ENCODE measurements around the gene BCL2A1.
A peak's percentile ranks its signal among the peaks of the same experiment; 100 is the strongest.
"Not testable (repeated sequence)": the region's sequence is repeated elsewhere in the genome, so short reads cannot be mapped to it uniquely, and the experiment has no call there.

Gene BCL2A1
- total RNA-seq = 6.8 to 209 reads per million in 2 experiments

DNA sequence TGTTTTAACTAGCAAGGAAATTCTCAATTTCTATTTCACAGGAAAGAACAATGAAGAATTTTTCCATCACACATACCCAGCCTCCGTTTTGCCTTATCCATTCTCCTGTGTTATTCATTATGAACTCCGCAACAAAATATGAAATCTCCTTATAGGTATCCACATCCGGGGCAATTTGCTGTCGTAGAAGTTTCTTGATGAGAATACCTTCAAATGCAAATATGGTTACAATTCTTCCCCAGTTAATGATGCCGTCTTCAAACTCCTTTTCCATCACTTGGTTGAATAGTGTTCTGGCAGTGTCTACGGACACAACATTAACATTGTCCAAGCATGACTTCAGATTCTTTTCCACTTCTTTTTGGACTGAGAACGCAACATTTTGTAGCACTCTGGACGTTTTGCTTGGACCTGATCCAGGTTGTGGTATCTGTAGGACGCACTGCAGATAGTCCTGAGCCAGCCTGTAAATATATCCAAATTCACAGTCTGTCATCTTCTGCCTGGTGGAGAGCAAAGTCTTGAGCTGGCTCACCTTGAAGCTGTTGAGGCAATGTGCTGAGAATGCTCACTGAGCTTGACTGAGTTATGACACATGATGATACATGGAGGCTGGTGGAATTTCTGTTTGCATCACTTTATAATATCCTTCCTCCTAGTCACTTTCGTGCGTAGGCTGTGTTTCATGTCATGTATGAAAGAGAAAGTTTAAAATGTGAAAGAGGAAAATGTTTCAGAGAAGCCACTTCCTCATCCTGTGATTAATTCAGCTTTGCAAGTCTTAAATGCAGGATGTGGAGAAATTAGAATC lies at the start of gene BCL2A1:
Gene BCL2A1, minus strand, starts transcription at position 573 of the 811 bp plus-strand sequence. Its CDS starts 77 bp downstream, at position 496.
- peak; percentile 45 for DNase-seq (ENCODE audit: low read depth)

GRCh38 chr15:80020731-80021130 lies 49.7 kb upstream of the BCL2A1 start:
- DNase-seq (ENCODE audit: low read depth) = no peak

GRCh38 chr15:80020149-80020548 lies 49.2 kb upstream of the BCL2A1 start:
- DNase-seq (ENCODE audit: low read depth) = not testable (repeated sequence)

- no peak for DNase-seq (ENCODE audit: low read depth)
These were observed 48.3 kb upstream of the BCL2A1 start for GRCh38 chr15:80019168-80019745.

DNA sequence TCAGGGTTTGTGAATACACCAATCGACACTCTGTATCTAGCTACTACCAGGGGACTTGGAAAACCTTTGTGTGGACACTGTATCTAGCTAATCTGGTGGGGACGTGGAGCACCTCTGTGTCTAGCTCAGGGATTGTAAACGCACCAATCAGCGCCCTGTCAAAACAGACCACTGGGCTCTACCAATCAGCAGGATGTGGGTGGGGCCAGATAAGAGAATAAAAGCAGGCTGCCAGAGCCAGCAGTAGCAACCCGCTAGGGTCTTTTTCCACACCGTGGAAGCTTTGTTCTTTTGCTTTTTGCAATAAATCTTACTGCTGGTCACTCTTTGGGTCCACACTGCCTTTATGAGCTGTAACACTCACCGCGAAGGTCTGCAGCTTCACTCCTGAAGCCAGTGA lies 46.1 kb upstream of the BCL2A1 start:
- DNase-seq (ENCODE audit: low read depth) = not testable (repeated sequence)

DNA sequence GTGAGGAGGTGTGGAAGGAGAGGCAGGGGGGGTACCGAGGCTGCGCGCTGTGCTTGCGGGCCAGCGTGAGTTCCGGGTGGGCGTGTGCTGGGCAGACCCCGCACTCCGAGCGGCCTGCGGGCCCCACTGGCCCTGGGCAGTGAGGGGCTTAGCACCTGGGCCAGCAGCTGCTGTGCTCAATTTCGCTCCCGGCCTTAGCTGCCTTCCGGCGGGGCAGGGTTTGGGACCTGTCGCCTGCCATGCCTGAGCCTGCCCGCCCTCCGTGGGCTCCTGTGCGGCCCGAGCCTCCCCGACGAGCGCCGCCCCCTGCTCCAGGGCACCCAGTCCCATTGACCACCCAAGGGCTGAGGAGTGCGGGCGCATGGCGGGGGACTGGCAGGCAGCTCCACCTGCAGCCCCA lies 45.5 kb upstream of the BCL2A1 start:
- DNase-seq (ENCODE audit: low read depth) = not testable (repeated sequence)

- DNase-seq (ENCODE audit: low read depth) = no peak
These were observed 44.2 kb upstream of the BCL2A1 start for GRCh38 chr15:80015156-80015555.

- DNase-seq (ENCODE audit: low read depth) = not testable (repeated sequence)
These were observed 43.2 kb upstream of the BCL2A1 start for GRCh38 chr15:80014186-80014585.

DNA sequence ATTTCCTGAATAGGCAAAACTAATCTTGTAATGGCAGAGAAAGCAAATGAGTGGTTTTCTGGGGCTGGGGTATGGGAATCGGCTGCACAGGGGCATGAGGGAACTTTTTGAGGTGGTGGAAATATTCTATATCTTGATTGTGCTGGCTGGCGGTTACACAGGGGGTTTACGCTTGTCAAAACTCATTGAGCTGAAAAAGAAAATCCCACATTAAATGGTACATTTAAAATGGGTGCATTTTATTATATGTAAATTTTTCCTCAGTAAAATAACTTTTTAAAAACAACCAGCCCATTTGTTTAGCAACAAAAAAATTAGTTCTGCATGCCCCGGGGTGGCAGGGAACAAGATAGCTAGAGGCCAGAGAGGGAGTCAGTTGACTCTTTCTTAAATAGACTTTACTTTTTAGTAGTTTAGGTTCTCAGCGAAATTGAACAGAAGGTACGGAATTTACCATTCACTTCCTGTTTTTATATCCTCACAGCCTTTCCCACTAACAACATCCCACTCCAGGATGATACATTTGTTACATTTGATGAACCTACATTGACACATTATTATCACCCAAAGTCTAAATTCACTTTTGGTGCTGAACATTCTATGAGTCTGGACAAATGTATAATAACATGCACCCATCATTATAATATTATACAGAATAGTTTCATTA lies 41.2 kb upstream of the BCL2A1 start:
- no peak for DNase-seq (ENCODE audit: low read depth)

- no peak for DNase-seq (ENCODE audit: low read depth)
These were observed 40.6 kb upstream of the BCL2A1 start for GRCh38 chr15:80011596-80011995.

DNA sequence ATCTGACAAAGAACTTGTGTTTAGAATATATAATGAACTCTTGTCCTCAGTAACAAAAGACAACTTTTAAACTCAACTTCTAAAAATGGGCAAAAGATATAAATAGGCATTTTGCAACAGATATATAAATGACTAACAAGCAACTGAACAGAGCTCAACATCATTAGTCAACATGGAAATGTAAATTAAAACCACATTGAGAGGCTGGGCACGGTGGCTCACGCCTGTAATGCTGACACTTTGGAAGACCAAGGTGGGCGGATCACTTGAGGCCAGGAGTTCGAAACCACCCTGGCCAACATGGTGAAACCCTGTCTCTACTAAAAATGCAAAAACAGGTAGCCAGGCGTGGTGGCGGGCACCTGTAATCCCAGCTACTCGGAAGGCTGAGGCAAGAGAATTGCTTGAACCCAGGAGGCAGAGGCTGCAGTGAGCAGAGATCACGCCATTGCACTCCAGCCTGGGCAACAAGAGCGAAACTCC lies 40.1 kb upstream of the BCL2A1 start:
- DNase-seq (ENCODE audit: low read depth) = not testable (repeated sequence)

DNA sequence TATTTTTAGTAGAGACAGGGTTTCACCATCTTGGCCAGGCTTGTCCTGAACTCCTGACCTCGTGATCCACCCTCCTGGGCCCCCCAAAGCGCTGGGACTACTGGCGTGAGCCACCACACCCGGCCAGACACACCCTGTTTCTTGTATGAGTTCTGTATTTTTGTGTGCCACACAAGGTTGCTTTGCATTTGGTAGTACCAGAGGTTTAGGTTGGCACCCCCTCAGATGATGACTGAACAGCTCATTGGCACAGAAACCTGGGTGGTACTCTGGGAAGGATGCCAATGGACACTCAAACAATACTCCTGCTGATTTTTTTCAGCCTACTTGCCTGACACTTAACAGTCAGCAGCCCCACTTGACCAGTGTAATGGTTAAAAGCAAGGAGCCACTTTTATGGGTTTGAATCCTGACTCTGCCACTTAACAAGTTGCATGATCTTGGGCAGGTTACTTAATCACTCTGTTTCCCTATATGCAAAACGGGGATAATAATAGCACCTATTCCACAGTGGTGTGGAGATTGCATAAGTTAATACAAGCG lies 39.2 kb upstream of the BCL2A1 start:
- no peak for DNase-seq (ENCODE audit: low read depth)

- no peak for DNase-seq (ENCODE audit: low read depth)
These were observed 36.5 kb upstream of the BCL2A1 start for GRCh38 chr15:80007532-80007931.

- DNase-seq (ENCODE audit: low read depth) = no peak
These were observed 36.0 kb upstream of the BCL2A1 start for GRCh38 chr15:80006946-80007345.

DNA sequence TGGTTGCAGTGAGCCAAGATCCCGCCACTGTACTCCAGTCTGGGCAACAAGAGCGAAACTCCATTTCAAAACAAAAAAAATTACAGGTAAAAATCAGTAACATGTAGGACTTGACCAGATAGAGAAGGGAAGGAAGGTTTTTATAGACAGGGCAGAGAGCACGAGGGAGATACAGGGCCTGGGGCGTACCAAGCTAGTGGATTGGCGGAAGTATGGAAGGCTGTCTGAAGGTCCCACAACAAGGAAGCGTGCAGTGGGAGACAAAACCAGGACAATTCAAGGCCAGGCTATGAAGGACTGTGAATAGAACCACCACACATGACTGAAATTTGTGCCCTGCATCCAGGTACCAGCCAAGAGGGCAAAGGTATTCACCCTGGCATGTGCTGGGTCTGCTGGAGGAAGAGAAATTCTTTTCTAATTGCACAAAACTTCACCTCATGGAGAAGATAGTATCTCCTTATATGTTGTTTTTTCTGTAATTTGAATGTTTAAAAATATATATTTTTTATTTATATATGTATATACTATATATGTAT lies 33.0 kb upstream of the BCL2A1 start:
- DNase-seq (ENCODE audit: low read depth) = no peak

GRCh38 chr15:80003171-80003570 lies 32.2 kb upstream of the BCL2A1 start:
- no peak for DNase-seq (ENCODE audit: low read depth)

- no peak for DNase-seq (ENCODE audit: low read depth)
These were observed 31.3 kb upstream of the BCL2A1 start for GRCh38 chr15:80002267-80002666.

DNA sequence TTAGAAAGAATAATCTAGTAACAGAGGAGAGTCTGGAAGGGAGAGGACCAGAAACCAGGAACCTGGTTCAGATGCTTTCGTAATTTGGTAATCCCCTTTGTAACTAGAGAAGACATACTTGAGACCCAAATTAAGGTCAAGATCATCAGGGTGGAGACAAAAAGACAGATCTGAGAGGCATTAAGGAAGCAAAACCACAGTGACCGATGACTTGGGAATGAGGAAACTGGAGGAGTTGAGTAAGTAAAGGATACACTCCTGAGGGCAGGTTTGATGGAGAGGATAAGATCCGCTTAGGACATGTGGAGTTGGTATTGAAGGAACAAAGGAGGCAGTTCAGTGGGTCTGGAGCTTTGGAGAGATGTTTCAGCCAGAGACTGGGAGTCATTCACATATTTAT lies 23.6 kb upstream of the BCL2A1 start:
- no peak for DNase-seq (ENCODE audit: low read depth)

GRCh38 chr15:79991826-79992225 lies 20.8 kb upstream of the BCL2A1 start:
- DNase-seq (ENCODE audit: low read depth) = no peak

GRCh38 chr15:79990997-79991334 lies 20.0 kb upstream of the BCL2A1 start:
- DNase-seq (ENCODE audit: low read depth) = no peak

- DNase-seq (ENCODE audit: low read depth) = no peak
These were observed 19.4 kb upstream of the BCL2A1 start for GRCh38 chr15:79990280-79990996.

DNA sequence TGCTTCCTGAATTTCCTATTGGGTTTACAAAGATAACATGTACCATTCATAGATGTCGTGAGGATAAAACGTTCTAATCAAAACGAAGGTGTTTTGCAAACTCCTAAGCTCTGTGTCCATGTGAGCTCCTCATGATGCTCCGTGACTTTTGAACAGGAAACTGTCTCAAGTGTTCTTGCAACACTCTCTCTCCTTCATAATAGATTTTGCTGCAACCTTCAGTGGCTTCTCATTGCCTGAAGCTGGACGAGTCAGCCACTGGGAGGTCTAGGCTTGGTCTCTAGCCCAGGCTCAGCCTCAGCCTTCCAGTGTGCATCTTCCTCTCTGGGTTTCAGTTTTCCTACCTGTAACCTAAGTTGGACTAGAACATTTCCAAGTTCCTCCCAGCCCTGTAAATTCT lies 18.7 kb upstream of the BCL2A1 start:
- DNase-seq (ENCODE audit: low read depth) = no peak
